ENCODE measurements around the gene B3GAT2.

The B3GAT2 gene

GRCh38 chr6:70813885-70814284 lies 143.0 kb downstream of the B3GAT2 start:
- H3K4me3 ChIP-seq (ENCODE audit: low read length), result no peak overlapping the region
- TF ChIP-seq, protein P1, sequence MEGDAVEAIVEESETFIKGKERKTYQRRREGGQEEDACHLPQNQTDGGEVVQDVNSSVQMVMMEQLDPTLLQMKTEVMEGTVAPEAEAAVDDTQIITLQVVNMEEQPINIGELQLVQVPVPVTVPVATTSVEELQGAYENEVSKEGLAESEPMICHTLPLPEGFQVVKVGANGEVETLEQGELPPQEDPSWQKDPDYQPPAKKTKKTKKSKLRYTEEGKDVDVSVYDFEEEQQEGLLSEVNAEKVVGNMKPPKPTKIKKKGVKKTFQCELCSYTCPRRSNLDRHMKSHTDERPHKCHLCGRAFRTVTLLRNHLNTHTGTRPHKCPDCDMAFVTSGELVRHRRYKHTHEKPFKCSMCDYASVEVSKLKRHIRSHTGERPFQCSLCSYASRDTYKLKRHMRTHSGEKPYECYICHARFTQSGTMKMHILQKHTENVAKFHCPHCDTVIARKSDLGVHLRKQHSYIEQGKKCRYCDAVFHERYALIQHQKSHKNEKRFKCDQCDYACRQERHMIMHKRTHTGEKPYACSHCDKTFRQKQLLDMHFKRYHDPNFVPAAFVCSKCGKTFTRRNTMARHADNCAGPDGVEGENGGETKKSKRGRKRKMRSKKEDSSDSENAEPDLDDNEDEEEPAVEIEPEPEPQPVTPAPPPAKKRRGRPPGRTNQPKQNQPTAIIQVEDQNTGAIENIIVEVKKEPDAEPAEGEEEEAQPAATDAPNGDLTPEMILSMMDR (IDR thresholded peaks at IDR 0.05; ENCODE audit: insufficient read depth, low read depth, low read length, missing control alignments), result no peak
- DNase-seq (ENCODE audit: low read depth), result no peak

DNA sequence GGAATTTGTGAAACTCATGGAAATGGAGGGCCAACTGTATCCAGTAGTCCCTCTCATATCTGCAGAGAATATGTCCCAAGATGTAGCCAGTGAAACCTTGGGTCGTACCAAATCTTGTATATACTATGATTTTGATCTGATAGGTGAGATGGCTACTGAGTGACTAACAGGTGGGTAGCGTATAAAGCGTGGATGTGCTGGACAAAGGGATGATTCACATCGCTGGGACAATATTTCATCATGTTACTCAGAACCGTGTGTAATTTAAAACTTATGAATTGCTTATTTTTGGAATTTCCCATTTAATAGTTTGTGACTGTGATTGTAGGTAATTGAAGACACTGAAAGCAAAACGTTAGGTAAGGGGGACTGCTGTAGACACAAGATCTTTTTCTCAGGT lies 145.1 kb downstream of the B3GAT2 start:
- peak; percentile 85 for DNase-seq (ENCODE audit: low read depth)
- TF ChIP-seq, protein P1 (IDR thresholded peaks at IDR 0.05; ENCODE audit: insufficient read depth, low read depth, low read length, missing control alignments), result no peak
- H3K4me3 ChIP-seq (ENCODE audit: low read length), result no peak overlapping the region
